HUDEP-2 (cell line): ENCODE data around the gene C14orf119.

Experiments
- DNase-seq, 76 experiments: peaks; one replicate each; lab custom pipeline; 2025; ENCODE audit not compliant: unreplicated experiment in 76 of 76; lab: John Stamatoyannopoulos, UW

C14orf119 gene

GRCh38 chr14:23124337-23124954 lies 29.1 kb downstream of the C14orf119 start:
- DNase-seq = peak in 7 of 76 experiments; percentile 10 to 49 (median 22)

GRCh38 chr14:23125011-23125410 lies 29.7 kb downstream of the C14orf119 start:
- no peak for DNase-seq

GRCh38 chr14:23125933-23126524 lies 30.7 kb downstream of the C14orf119 start:
- DNase-seq = peak in 6 of 76 experiments; percentile 15 to 38 (median 20)

- no peak for DNase-seq
Observed at GRCh38 chr14:23126548-23127278, 31.4 kb downstream of the C14orf119 start.

GRCh38 chr14:23127861-23128260 lies 32.6 kb downstream of the C14orf119 start:
- DNase-seq = no peak

GRCh38 chr14:23128969-23129758 lies 33.9 kb downstream of the C14orf119 start:
- DNase-seq = no peak

GRCh38 chr14:23129759-23130316 lies 34.5 kb downstream of the C14orf119 start:
- DNase-seq = no peak

GRCh38 chr14:23130871-23131270 lies 35.6 kb downstream of the C14orf119 start:
- no peak for DNase-seq

GRCh38 chr14:23131482-23131881 lies 36.2 kb downstream of the C14orf119 start:
- DNase-seq = no peak

GRCh38 chr14:23132970-23133369 lies 37.7 kb downstream of the C14orf119 start:
- DNase-seq = no peak

GRCh38 chr14:23136566-23137133 lies 41.3 kb downstream of the C14orf119 start:
- no peak for DNase-seq

- peak in 8 of 76 experiments; percentile 11 to 35 (median 21) for DNase-seq
Observed at GRCh38 chr14:23137192-23137812, 42.0 kb downstream of the C14orf119 start.

GRCh38 chr14:23137813-23138535 lies 42.7 kb downstream of the C14orf119 start:
- DNase-seq = no peak

- DNase-seq = no peak
Observed at GRCh38 chr14:23139874-23140273, 44.6 kb downstream of the C14orf119 start.

GRCh38 chr14:23140371-23140770 lies 45.1 kb downstream of the C14orf119 start:
- no peak for DNase-seq

- DNase-seq = no peak
Observed at GRCh38 chr14:23141706-23142444, 46.6 kb downstream of the C14orf119 start.

GRCh38 chr14:23142826-23143225 lies 47.5 kb downstream of the C14orf119 start:
- DNase-seq = no peak

- no peak for DNase-seq
Observed at GRCh38 chr14:23143911-23144310, 48.6 kb downstream of the C14orf119 start.
